GM23248 (cell line): Measurements from ENCODE around the gene ACOT9.

Experiments
- EZH2 ChIP-seq: fragments of 200-600 bp; sonication (generic); IDR thresholded peaks from 2 replicates; pipeline ENCODE4 v1.6.1; 2018; ENCODE audit warnings: antibody characterized with exemption, mild to moderate bottlenecking; ENCODE audit not compliant: insufficient read depth, poor library complexity, severe bottlenecking
- EZH2phosphoT487 ChIP-seq: fragments of 200-600 bp; sonication (generic); IDR thresholded peaks from 2 replicates; pipeline ENCODE4 v1.6.1; 2018; ENCODE audit warnings: antibody characterized with exemption, moderate library complexity, mild to moderate bottlenecking, low read depth; ENCODE audit not compliant: insufficient read depth

DNA sequence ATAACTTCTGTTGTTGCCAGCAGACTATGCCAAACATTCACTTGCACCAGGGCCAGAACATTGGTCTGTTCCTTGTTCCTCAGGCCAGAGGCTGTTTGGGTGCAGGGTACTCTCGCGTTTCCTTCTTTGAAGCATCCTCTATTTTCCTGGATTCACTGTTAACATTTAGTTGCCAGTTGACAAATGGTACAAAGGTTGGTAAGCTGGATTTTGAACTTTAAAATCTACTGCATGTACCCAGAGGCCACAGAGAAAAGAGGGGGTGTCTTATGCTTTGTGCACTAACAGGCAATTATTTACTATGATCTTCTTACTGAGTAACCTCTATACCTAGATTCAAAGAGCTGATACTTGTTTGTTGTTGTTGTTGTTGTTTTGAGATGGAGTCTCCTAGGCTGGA lies 27.1 kb upstream of the ACOT9 start:
- no peak for TF ChIP-seq EZH2phosphoT487
- no peak for TF ChIP-seq EZH2
